GM19467 (cell line): Measurements from ENCODE around the gene AFF1.

Source experiments
- ATAC-seq: cut with Tn5 transposase; IDR thresholded peaks from one replicate; pipeline ENCODE4 v1.9.1; 2021; ENCODE audit warnings: mild to moderate bottlenecking, moderate library complexity; ENCODE audit not compliant: unreplicated experiment

Gene AFF1

GRCh38 chr4:86921608-86922252 lies 13.1 kb upstream of the AFF1 start:
- ATAC-seq: no peak

GRCh38 chr4:86924811-86925210 lies 10.0 kb upstream of the AFF1 start:
- no peak for ATAC-seq

GRCh38 chr4:86926435-86927086 lies 8.2 kb upstream of the AFF1 start:
- no peak for ATAC-seq

- ATAC-seq: no peak
Observed at GRCh38 chr4:86927843-86928395, 6.9 kb upstream of the AFF1 start.

- ATAC-seq: no peak
Observed at GRCh38 chr4:86928400-86929255, 6.2 kb upstream of the AFF1 start.

GRCh38 chr4:86934147-86934770 lies 552 bp upstream of the AFF1 start:
- no peak for ATAC-seq

GRCh38 chr4:86935566-86935852 lies 698 bp downstream of the AFF1 start:
- ATAC-seq: no peak

- ATAC-seq: peak; percentile 23
Observed at GRCh38 chr4:86935853-86936733, 1.3 kb downstream of the AFF1 start.

GRCh38 chr4:86938771-86939520 lies 4.1 kb downstream of the AFF1 start:
- ATAC-seq: no peak

GRCh38 chr4:86939729-86940575 lies 5.1 kb downstream of the AFF1 start:
- ATAC-seq: peak; percentile 56

- no peak for ATAC-seq
Observed at GRCh38 chr4:86940920-86941460, 6.2 kb downstream of the AFF1 start.

GRCh38 chr4:86942185-86942666 lies 7.4 kb downstream of the AFF1 start:
- no peak for ATAC-seq

GRCh38 chr4:86944964-86945781 lies 10.4 kb downstream of the AFF1 start:
- no peak for ATAC-seq

GRCh38 chr4:86946868-86947500 lies 12.2 kb downstream of the AFF1 start:
- no peak for ATAC-seq

GRCh38 chr4:86947501-86948120 lies 12.8 kb downstream of the AFF1 start:
- no peak for ATAC-seq

GRCh38 chr4:86948276-86948675 lies 13.5 kb downstream of the AFF1 start:
- no peak for ATAC-seq
